ACHN (cell line): Measurements from ENCODE around the gene PRRC2B.
"Not testable (repeated sequence)": the region's sequence is repeated elsewhere in the genome, so short reads cannot be mapped to it uniquely, and the experiment has no call there.

ENCODE experiments used
- DNase-seq: peaks from one replicate; pipeline ENCODE4 v3.0.0-alpha.2; 2015
- in situ Hi-C: cut with HindIII; loops from 2 replicates; pipeline ENCODE4 v1.10.0; 2017; ENCODE audit warnings: low sequenced_read_pairs, low pct_ligation_motif_present, low pct_unique_long_range_greater_than_20kb

Gene PRRC2B

DNA sequence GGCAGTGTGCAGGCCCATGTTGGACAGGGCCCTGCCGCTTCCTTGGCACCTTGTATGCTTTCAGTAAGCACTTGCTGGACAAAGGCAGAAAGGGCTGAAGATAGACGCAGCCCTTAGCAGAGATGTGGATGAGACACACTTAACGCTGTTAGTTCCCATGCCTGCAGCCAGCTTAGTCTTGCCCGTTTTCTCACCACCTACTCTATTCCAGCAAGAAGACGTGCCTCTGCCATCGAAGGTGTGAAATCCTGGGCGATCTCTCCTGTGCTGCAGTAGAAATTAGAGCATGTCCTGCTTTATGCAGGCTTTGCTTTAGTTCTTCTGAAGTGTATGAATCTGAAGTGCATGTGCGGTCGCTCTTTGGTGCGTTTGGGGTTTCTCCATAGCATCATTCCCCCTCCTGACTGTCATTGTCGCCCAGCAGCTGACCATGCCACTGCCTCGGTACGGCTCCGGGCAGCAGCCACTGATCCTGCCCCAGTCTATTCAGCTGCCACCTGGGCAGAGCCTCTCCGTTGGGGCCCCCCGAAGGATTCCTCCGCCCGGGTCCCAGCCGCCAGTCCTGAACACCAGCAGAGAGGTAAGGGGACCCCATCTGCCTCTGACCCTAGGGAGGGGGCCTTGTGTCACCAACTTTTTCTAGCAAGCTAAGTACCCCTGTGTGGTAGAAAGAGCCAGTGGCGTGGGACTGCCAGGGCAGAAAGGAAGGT lies 97.3 kb downstream of the PRRC2B start:
- DNase-seq = no peak
- in situ Hi-C loops = no loop called here

GRCh38 chr9:131492070-131492469 lies 98.2 kb downstream of the PRRC2B start:
- DNase-seq = no peak
- in situ Hi-C loops = no loop called here

DNA sequence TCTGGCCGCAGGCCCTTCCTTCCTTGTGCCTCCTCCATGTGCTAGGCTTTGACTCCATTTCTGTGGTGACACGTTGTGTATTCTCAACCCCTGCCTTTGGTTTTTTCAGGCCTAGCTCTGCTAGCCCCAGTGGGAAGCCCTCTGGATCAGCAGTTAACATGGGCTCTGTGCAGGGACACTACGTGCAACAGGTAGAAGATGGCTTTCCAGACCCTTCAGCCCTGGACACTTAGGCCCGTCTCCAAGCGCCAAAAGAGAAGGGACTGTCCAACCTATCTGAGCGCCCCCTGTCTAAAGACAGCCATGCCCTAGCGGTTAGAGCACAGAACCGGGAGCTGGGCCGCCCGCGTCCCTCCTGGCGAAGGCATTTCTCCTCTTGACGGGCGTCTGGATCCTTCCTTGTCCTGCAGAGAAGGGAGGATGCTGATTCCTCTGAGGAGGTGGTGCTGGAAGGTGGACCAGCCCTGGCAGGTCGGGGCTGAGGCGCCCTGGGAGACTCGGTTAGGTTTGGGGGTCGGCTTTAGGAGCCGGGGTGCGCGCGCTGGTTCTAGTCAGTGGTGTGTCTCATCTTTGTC lies 100.5 kb downstream of the PRRC2B start:
- DNase-seq = no peak
- in situ Hi-C loops = no loop called here

DNA sequence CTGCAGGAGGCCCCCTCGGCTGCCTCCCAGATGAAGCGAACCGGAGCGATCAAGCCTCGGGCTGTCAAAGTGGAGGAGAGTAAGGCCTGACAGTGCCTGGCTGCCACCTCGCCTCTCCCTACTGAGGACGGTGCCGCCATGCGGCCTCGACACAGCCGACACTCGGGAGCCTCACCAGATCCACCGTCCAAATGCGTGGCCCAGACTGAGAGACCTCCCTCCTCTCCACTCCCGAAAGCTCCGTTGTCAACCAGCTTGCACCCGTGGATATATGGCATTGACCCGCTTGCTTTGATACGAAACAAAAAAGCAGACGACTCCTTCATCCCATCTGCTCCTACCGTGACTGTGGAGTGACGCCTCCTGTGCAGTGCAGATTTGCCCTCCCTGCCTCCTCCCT lies 101.9 kb downstream of the PRRC2B start:
- no peak for DNase-seq
- in situ Hi-C loops = no loop called here

GRCh38 chr9:131496844-131497405 lies 103.0 kb downstream of the PRRC2B start:
- in situ Hi-C loops = no loop called here
- no peak for DNase-seq

DNA sequence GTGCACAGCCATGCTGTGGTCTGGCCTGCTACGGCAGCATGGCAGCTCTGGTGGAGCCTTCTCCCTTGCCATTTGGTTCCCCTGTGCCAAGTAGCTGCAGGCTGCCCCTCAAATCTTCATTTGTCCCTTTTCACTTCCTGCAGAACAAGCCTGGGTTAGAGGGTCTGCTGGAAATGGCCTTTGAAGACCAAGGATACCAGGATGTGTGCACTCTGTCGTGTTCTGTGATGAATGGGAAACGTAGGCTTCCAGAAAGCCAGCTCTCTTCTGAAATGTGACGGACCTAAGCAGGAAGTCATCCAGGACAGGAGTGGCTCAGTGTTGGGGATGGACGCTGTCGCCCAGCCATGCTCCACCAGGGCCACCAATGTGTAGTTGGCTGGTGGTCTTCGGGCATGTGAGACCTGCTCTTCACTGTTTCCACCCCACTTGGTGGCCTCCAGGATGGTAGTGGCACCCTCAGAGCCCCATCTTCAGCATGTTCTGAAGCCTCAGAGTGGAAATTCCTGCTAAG lies 105.4 kb downstream of the PRRC2B start:
- in situ Hi-C loops = no loop called here

GRCh38 chr9:131500377-131500776 lies 106.5 kb downstream of the PRRC2B start:
- in situ Hi-C loops = no loop called here
- no peak for DNase-seq

More for the DNA sequence above, 105.4 kb downstream of the PRRC2B start:
- DNase-seq = no peak

DNA sequence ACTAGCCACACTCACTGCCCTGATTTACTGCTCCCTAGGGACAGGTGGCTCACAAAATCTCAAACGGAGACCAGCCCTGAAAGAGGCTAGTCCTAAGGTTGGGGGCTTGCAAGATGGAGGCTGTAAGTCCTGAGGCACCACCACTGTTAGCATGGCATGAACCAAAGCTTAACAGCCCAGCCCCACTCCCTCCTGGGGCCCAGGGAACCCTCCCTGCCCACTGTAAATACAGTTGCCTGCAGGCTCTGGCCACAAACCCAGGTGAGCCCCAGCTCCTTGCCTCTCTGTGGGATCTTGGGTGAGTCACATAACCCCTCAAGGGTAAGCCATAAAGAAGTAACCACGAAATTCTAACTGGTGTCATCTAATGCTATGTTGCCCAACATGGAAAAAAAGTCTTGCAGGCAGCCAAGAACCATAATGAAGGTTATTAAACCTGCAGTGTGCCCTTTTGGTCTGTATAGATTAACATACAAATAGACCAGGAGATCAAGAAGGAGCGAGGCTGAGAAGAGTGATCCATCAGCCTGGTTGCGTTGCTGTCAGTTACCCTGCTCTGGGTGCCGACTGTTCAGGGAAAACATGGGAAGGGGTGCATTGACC lies 107.2 kb downstream of the PRRC2B start:
- in situ Hi-C loops = no loop called here

DNA sequence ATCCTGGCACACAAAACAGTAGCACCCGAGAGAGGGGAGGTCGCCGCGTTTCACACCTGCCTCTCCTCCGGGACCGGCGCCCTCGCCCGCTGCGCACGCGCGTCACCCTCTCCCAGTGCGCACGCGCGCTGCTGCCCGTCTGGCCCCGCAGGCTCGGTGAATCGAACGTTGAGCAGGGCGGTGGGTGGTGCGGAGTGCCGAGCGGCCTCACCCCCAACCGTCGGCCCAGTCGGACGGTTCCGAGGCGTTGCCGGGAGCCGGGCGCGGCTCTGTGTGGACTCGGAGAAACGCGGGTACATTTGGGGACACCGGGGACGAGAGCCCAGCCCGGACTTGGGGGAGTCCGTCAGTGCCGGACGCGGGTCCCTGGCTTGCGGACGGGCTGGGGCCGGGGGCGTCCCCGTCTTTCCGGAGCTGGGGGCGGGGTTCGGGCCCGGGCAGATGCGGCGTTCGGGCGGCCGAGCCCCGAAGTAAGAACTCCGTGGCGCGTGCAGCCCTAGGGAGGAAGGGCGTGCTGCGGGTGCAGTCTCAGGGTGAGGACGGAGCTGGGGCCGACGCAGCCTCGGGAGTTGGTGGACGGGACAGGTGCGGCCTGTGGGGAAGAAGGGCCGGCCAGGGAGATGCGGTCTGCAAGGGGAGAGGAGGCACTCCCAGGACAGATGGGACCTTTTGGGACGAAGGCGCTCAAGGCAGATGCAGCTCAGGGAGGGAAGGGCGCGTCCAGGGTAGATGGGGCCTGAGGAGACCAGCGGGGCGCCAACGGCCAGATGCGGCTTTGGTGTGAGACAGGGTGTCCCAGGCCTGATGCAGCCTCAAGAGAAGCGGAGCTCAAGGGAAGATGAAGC lies 109.1 kb downstream of the PRRC2B start, which contains the start of gene POMT1:
POMT1 (plus strand) TSS at position 138 of the 845 bp plus-strand sequence. CDS start 1,301 bp downstream, outside the sequence.
- in situ Hi-C loops = no loop called here
- DNase-seq = peak; percentile 80

More for the DNA sequence above, 107.2 kb downstream of the PRRC2B start:
- DNase-seq = peak; percentile 57

GRCh38 chr9:131503626-131504465 lies 110.0 kb downstream of the PRRC2B start:
- in situ Hi-C loops = no loop called here
- peak; percentile 27 for DNase-seq

- in situ Hi-C loops = no loop called here
- DNase-seq = no peak
These were observed 111.1 kb downstream of the PRRC2B start for GRCh38 chr9:131505012-131505411.

DNA sequence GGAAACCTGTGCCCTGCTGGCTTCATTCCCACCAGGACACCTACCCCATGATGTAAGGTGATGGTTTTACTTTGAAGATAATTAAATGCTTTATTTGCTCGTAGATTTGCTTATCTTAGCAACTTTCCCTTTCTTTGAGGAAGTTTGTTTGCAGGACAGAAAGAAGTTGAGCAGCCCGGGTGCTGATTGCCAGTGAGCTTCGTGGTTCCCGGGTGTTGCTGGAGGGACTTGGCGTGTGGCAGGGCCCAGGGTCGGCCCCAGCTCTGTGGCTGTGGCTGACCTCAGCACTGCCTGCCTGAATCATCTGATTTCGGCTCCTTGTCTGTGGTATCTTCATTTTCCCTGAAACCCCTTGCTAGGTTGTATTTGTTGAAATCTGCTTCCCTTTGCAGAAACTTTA lies 117.5 kb downstream of the PRRC2B start:
- in situ Hi-C loops = no loop called here
- no peak for DNase-seq

- in situ Hi-C loops = no loop called here
- no peak for DNase-seq
These were observed 118.0 kb downstream of the PRRC2B start for GRCh38 chr9:131511880-131512279.

DNA sequence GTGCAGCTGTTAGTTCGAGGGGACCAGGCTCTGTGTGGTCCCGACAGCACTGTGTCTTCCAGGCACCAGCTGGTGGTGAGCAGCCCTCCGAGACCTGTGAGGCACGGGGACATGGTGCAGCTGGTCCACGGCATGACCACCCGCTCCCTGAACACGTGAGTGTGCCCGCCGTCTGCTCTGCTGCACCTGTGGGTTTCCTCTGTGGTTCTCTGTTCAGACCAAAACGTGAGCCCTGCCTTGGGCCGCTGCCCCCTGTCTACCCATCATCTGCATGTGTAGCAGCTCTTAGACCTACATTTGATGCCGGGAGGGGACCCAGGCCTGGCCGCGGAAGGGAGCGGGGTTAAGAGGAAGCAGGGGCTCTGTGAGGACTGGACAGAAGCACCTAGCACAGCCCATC lies 119.3 kb downstream of the PRRC2B start:
- no peak for DNase-seq
- in situ Hi-C loops = no loop called here

DNA sequence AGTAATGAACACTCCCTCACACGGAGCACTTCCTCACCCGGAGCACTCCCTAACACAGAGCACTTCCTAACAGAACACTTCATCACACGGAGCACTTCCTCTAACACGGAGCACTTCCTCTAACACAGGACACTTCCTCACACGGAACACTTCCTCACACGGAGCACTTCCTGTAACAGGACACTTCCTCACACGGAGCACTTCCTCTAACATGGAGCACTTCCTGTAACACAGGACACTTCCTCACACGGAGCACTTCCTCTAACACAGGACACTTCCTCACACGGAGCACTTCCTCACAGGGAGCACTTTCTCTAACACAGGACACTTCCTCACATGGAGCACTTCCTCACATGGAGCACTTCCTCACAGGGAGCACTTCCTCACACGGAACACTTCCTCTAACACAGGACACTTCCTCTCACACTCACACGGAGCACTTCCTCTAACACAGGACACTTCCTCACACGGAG lies 121.7 kb downstream of the PRRC2B start:
- in situ Hi-C loops, DNase-seq: not testable (repeated sequence)

- DNase-seq = no peak
These were observed 122.2 kb downstream of the PRRC2B start for GRCh38 chr9:131516100-131516499.

GRCh38 chr9:131516930-131517329 lies 123.0 kb downstream of the PRRC2B start:
- DNase-seq = no peak
- in situ Hi-C loops = no loop called here

More at GRCh38 chr9:131516100-131516499, 122.2 kb downstream of the PRRC2B start:
- in situ Hi-C loops = no loop called here
